HG03378 (cell line): ENCODE measurements around the gene NFKBIZ.

ENCODE experiments used
- ATAC-seq: cut with Tn5 transposase; IDR thresholded peaks from one replicate; pipeline ENCODE4 v1.9.1; 2021; ENCODE audit warnings: mild to moderate bottlenecking, moderate library complexity; ENCODE audit not compliant: unreplicated experiment

NFKBIZ gene

GRCh38 chr3:101824702-101825101 is 24.6 kb upstream of the NFKBIZ start:
- ATAC-seq, result no peak

GRCh38 chr3:101825904-101826445 is 23.3 kb upstream of the NFKBIZ start:
- no peak for ATAC-seq

GRCh38 chr3:101827211-101828174 is 21.8 kb upstream of the NFKBIZ start:
- ATAC-seq, result peak; percentile 77

GRCh38 chr3:101828276-101828675 is 21.0 kb upstream of the NFKBIZ start:
- ATAC-seq, result no peak

GRCh38 chr3:101828691-101829436 is 20.4 kb upstream of the NFKBIZ start:
- ATAC-seq, result peak; percentile 54

- ATAC-seq, result no peak
Observed at GRCh38 chr3:101829437-101829830, 19.9 kb upstream of the NFKBIZ start.

- ATAC-seq, result no peak
Observed at GRCh38 chr3:101829874-101830273, 19.4 kb upstream of the NFKBIZ start.

- no peak for ATAC-seq
Observed at GRCh38 chr3:101833446-101833974, 15.8 kb upstream of the NFKBIZ start.

- ATAC-seq, result no peak
Observed at GRCh38 chr3:101835676-101836075, 13.6 kb upstream of the NFKBIZ start.

GRCh38 chr3:101836160-101836559 is 13.2 kb upstream of the NFKBIZ start:
- ATAC-seq, result no peak

GRCh38 chr3:101836652-101837598 is 12.4 kb upstream of the NFKBIZ start:
- ATAC-seq, result peak; percentile 50

- ATAC-seq, result no peak
Observed at GRCh38 chr3:101838691-101839090, 10.6 kb upstream of the NFKBIZ start.

- no peak for ATAC-seq
Observed at GRCh38 chr3:101840066-101840465, 9.2 kb upstream of the NFKBIZ start.

GRCh38 chr3:101842245-101842934 is 6.9 kb upstream of the NFKBIZ start:
- no peak for ATAC-seq

- ATAC-seq, result no peak
Observed at GRCh38 chr3:101842935-101843330, 6.4 kb upstream of the NFKBIZ start.

- no peak for ATAC-seq
Observed at GRCh38 chr3:101845425-101845824, 3.9 kb upstream of the NFKBIZ start.

GRCh38 chr3:101846709-101847108 is 2.6 kb upstream of the NFKBIZ start:
- no peak for ATAC-seq

GRCh38 chr3:101847328-101847727 is 2.0 kb upstream of the NFKBIZ start:
- ATAC-seq, result no peak

GRCh38 chr3:101848326-101848725 is 988 bp upstream of the NFKBIZ start:
- no peak for ATAC-seq
